Activated T-cell treated with anti-CD3 and anti-CD28 coated beads, Interleukin-2, amount 50 U/mL, for 72 hours (primary cell): Measurements from ENCODE around the gene BPIFB4. TPM values are rescaled to one million over a fixed set of nuclear protein-coding genes. Genes with fewer than 3 reads are reported as not detected.
"Not testable (repeated sequence)": the region's sequence is repeated elsewhere in the genome, so short reads cannot be mapped to it uniquely, and the experiment has no call there.

Experiments used
- ATAC-seq, 2 donors: fragments of 150-1000 bp; cut with Tn5 transposase; replicated peaks in 1 of 2; 2 replicates each; pipeline ENCODE4 v1.10.0; 2021; ENCODE audit warnings: moderate library complexity in 2 of 2, mild to moderate bottlenecking in 1 of 2
- DNase-seq, 2 donors: peaks; one replicate each; pipeline ENCODE4 v3.0.0; 2021 to 2022; ENCODE audit warnings: mixed read lengths in 1 of 2
- H3K27ac Mint-ChIP-seq: one replicate; pipeline ENCODE4 v1.8.0; 2022; ENCODE audit warnings: mild to moderate bottlenecking, moderate library complexity, mixed read lengths
- H3K27me3 Mint-ChIP-seq: one replicate; pipeline ENCODE4 v1.8.0; 2022; ENCODE audit warnings: low read depth, mixed read lengths
- H3K36me3 Mint-ChIP-seq, 2 donors: one replicate each; pipeline ENCODE4 v1.8.0; 2022; ENCODE audit warnings: mixed read lengths in 2 of 2, mild to moderate bottlenecking in 1 of 2; ENCODE audit not compliant: insufficient read depth in 2 of 2
- H3K4me1 Mint-ChIP-seq: one replicate; pipeline ENCODE4 v1.8.0; 2022; ENCODE audit warnings: low read depth, mixed read lengths
- H3K4me3 Mint-ChIP-seq, 2 donors: one replicate each; pipeline ENCODE4 v1.8.0; 2022; ENCODE audit warnings: mild to moderate bottlenecking in 2 of 2, mixed read lengths in 2 of 2, moderate library complexity in 2 of 2
- H3K9me3 Mint-ChIP-seq, 2 donors: one replicate each; pipeline ENCODE4 v1.8.0; 2022; ENCODE audit warnings: mixed read lengths in 2 of 2
- total RNA-seq, 2 donors: library from RNA; stranded (reverse); gene quantifications; one replicate each; pipeline ENCODE4 v1.2.3, GENCODE V29; 2022

BPIFB4 gene
- total RNA-seq, 2 donors from 2014 or later, result not detected

DNA sequence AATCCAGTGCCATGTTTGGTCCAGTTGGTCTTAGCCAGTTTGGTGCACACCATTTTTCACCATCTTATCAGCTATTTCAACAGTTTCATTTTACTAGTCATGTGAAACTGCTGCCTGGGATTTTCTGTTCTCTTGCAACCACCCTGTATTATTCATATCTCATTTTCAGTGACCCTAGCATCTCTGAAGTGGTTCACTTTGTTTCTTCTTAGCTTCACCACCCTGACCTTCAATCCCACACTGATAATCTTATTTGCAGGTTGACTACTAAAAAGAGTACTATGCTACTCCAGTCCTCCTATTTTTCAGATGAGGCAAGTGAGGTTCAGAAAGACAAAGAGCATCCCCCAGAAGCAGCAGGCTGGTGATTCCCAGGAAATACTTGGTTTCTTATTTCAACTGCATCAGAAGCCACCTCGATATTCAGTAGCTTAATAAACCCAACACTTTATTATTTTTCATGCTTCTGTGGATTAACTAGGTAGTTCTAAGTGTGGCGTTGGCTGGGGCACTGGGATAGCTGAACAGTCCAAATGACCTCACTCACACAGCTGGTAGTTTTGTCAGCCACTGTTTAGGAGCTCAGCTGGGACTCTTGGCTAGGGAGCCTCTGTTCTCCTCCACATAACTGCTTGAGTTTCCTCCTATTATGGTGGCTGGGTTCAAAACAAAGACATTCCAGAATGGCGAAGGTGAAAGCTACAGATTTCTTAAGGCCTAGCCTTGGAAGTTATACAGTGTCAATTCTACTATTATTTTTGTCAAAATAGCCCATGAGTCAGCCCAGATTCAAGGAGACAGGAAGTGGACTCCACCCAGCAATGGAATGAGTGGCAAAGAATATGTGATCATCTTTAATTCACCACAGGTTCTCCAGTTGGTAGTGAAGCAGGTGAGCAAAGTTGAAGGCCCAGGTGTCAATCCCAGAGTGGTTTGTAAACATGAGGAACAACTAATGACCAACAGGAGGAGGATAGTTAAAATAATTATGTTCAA, 40.6 kb downstream of the BPIFB4 start:
- Mint-ChIP-seq H3K27ac (no peak overlapping the region), H3K9me3 (peaks cover 2 to 5% of the 10 kb centered on the region in 2 donors), H3K36me3 (peaks cover 0 to 5% of the 10 kb centered on the region in 2 donors), H3K27me3 (peaks cover 12% of the 10 kb centered on the region), H3K4me3 (no peak overlapping the region), H3K4me1 (peaks cover 10% of the 10 kb centered on the region)
- ATAC-seq (peak; percentile 86 to 94), DNase-seq (peak in 1 of 2 donors; percentile 12)

DNA sequence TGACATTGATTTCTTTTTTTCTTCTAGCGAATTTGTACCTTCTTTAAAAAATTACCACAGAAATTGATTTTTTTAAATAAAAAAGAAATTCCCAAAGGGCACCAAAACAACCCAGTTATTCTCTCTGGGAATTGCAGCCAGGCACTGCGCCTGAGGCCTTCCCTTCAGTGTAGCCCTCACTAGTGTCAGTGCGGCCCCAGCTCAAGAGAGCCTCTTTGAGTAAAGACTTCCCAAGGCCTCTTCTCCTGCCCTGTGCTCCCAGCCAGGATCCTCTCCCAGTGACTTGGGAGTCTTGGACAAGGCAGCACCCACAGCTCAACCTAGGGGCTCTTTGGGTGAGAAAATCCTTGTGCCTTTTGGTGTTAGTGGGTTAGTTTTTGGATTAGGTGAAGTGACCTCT, 41.5 kb downstream of the BPIFB4 start:
- no peak overlapping the region for H3K27ac Mint-ChIP-seq
- peaks cover 2 to 5% of the 10 kb centered on the region in 2 donors for H3K9me3 Mint-ChIP-seq
- H3K4me3 Mint-ChIP-seq, result no peak overlapping the region
- H3K27me3 Mint-ChIP-seq, result peaks cover 12% of the 10 kb centered on the region
- ATAC-seq (no peak), DNase-seq (no peak)
- H3K4me1 Mint-ChIP-seq, result peaks cover 10% of the 10 kb centered on the region
- peaks cover 0 to 5% of the 10 kb centered on the region in 2 donors for H3K36me3 Mint-ChIP-seq

DNA sequence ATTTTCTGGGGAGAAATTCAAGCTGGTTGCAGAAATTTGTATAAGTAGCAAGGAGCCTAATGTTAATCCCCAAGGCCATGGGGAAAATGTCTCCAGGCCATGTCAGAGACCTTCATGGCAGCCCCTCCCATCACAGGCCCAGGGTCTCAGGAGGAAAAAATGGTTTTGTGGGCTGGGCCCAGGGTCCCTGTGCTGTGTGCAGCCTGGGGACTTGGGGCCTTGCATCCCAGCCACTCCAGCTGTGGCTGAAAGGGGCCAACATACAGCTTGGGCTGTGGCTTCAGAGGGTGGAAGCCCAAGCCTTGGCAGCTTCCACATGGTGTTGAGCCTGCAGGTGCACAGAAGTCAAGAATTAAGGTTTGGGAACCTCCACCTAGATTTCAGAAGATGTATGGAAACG, 42.9 kb downstream of the BPIFB4 start:
- Mint-ChIP-seq H3K4me1 (peaks cover 10% of the 10 kb centered on the region), H3K27me3 (peaks cover 12% of the 10 kb centered on the region)
- not testable (repeated sequence) for H3K36me3 Mint-ChIP-seq

DNA sequence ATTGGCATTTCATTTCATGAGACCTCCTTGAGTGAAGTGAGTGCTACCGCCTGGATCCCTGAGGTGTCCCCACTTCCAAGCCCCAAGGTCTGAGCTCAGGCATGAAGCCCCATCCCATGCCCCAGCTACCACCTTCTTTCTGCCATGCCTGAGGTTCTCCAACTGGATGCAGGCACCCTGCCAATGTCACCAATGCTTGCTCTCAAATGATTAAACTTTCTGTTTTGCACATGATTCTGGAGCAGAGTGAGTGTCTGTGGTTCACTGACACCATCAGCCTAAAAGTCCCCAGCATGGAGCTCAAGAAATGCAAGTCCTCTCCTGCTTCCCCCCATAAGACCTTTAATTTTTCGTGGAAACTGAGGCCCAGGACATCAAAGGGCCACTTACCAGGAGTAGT, 44.8 kb downstream of the BPIFB4 start:
- ATAC-seq, result no peak
- Mint-ChIP-seq H3K4me3 (no peak overlapping the region), H3K27me3 (peaks cover 12% of the 10 kb centered on the region), H3K9me3 (peaks cover 2 to 3% of the 10 kb centered on the region in 2 donors), H3K36me3 (peaks cover 0 to 3% of the 10 kb centered on the region in 2 donors), H3K27ac (no peak overlapping the region), H3K4me1 (peaks cover 10% of the 10 kb centered on the region)
- no peak for DNase-seq

More for the DNA sequence above, 42.9 kb downstream of the BPIFB4 start:
- not testable (repeated sequence) for H3K9me3 Mint-ChIP-seq, H3K4me3 Mint-ChIP-seq, H3K27ac Mint-ChIP-seq, DNase-seq, ATAC-seq

DNA sequence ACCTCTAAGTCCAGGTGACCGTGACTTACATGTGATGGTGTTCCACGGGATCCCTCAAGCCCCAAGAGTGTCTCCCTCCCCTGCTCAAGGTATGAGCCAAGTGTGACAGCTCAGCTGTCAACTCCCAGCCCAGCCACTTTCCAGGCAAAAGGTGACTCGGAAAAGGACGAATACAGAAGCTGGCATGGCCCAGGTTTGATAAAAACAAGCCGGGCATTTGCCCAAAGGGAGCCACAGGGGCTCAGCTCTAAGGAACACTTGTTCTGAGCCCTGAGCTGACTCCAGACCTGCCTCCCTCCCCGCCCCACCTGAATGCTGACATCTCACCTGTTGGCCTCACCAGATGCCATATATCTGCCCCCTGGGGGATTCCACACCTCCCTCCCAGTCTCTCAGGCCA, 45.6 kb downstream of the BPIFB4 start:
- no peak overlapping the region for H3K4me3 Mint-ChIP-seq
- H3K4me1 Mint-ChIP-seq, result peaks cover 5% of the 10 kb centered on the region
- H3K27me3 Mint-ChIP-seq, result peaks cover 12% of the 10 kb centered on the region
- peaks cover 2 to 3% of the 10 kb centered on the region in 2 donors for H3K9me3 Mint-ChIP-seq
- H3K27ac Mint-ChIP-seq, result no peak overlapping the region
- DNase-seq (no peak), ATAC-seq (no peak)
- H3K36me3 Mint-ChIP-seq, result peaks cover 0 to 3% of the 10 kb centered on the region in 2 donors

DNA sequence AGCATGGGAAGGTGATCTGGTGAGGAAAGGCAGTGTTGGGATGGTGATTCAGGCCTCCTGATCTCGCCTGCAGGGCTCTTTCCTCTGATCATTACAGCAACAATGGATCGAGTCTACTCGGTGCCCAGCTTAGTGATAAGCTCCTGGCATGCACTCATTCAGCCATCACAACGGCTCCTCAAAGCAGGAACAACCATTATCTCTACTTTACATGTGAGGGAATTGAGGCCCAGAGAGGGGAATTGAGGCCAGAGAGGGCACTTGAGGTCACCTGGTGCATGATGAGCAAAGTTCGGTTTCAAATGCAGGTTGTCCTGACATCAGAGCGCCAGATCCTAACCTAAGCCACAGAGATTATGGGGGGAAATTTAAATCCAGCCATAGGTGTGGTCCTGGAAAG, 46.5 kb downstream of the BPIFB4 start:
- Mint-ChIP-seq H3K4me1 (no peaks in the 10 kb centered on the region), H3K27ac (no peak overlapping the region), H3K27me3 (peaks cover 12% of the 10 kb centered on the region), H3K4me3 (no peak overlapping the region), H3K36me3 (peaks cover 0 to 3% of the 10 kb centered on the region in 2 donors), H3K9me3 (peaks cover 0 to 3% of the 10 kb centered on the region in 2 donors)
- no peak for DNase-seq
- no peak for ATAC-seq

DNA sequence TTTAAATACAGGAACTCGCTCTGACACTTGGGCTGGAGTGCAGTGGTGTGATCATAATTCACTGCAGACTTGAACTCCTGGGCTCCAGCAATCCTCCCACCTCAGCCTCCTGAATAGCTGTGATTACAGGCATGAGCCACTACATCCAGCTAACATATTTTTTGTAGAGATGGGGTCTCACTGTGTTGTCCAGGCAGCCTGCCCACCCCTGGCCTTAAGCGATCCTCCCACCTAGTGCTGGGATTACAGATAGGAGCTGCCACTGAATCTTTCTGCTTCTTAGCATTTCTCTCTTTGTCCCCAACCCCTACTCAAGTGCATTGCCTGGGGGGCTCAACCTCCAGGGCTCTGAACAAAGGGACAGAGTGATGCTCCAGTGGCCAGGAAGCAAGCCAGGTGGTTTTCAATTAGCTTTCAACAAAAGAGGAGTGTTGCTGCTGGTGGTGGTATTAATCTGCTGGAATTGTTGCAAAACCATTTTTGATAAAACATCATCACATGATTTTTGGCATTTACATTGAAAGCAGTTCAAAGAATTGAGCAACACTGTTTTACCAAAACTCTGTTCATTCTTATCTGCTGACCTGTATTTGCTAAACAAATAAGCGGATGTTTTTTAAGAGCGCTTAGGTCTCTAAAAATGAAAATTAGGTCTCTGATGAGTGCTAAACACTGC, 48.1 kb downstream of the BPIFB4 start:
- Mint-ChIP-seq H3K4me3 (no peak overlapping the region), H3K9me3 (no peaks in the 10 kb centered on the region), H3K27ac (no peak overlapping the region), H3K27me3 (peaks cover 12% of the 10 kb centered on the region), H3K36me3 (no peaks in the 10 kb centered on the region), H3K4me1 (no peaks in the 10 kb centered on the region)
- DNase-seq (no peak), ATAC-seq (no peak)

DNA sequence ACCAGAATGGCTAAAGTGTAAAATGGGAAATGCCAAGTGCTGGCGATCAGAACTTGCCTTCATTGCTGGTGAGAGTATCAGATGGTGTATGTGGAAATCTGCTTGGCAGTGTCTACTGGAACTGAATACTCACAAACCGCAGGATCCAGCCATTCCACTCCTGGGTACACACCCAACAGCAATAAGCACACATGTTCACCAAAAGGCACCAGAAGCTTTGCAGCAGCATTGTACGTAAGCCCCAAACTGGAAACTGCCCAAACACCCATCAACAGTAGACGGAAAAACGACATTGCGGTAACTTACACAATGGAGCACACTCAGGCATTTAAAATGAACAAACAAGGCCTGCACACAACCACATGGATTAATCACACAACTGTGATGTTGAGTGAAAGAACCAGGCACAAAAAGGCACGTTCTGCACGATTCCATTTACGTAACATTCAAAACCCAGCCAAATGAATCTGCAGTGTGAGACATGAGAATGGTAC, 51.2 kb downstream of the BPIFB4 start:
- no peak overlapping the region for H3K27ac Mint-ChIP-seq
- no peaks in the 10 kb centered on the region for H3K9me3 Mint-ChIP-seq
- H3K4me1 Mint-ChIP-seq, result no peaks in the 10 kb centered on the region
- ATAC-seq, result no peak
- H3K4me3 Mint-ChIP-seq, result no peak overlapping the region
- H3K36me3 Mint-ChIP-seq, result no peaks in the 10 kb centered on the region
- no peak for DNase-seq
- no peaks in the 10 kb centered on the region for H3K27me3 Mint-ChIP-seq

DNA sequence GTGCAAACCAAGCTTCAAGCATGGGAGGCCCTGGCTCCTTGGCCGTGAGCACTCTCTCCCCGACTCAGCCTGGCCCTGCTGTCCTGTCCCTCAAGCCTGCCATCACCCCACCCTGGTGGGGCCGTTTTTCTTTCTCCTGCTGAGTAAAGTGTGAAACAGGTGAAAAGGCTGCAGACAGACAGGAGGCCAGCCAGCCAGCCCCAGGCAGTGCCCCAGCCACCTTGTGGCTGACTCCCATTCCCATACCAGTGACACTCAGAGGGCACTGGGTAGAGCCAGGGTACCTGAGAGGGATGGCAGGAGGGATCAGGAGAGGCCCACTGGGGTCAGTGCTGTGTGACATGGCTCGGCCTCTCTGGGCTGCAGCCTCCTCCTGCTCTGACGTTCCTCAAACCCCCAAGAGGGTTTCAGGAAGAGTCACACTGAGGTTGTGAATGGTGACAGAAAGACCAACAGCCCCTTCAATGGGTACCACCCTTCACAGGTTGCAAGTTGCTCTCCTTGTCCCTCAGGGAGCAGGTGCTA, 52.6 kb downstream of the BPIFB4 start:
- ATAC-seq (no peak), DNase-seq (no peak)
- Mint-ChIP-seq H3K4me3 (no peak overlapping the region), H3K9me3 (no peaks in the 10 kb centered on the region), H3K4me1 (no peaks in the 10 kb centered on the region), H3K27ac (no peak overlapping the region), H3K27me3 (no peaks in the 10 kb centered on the region), H3K36me3 (no peaks in the 10 kb centered on the region)

DNA sequence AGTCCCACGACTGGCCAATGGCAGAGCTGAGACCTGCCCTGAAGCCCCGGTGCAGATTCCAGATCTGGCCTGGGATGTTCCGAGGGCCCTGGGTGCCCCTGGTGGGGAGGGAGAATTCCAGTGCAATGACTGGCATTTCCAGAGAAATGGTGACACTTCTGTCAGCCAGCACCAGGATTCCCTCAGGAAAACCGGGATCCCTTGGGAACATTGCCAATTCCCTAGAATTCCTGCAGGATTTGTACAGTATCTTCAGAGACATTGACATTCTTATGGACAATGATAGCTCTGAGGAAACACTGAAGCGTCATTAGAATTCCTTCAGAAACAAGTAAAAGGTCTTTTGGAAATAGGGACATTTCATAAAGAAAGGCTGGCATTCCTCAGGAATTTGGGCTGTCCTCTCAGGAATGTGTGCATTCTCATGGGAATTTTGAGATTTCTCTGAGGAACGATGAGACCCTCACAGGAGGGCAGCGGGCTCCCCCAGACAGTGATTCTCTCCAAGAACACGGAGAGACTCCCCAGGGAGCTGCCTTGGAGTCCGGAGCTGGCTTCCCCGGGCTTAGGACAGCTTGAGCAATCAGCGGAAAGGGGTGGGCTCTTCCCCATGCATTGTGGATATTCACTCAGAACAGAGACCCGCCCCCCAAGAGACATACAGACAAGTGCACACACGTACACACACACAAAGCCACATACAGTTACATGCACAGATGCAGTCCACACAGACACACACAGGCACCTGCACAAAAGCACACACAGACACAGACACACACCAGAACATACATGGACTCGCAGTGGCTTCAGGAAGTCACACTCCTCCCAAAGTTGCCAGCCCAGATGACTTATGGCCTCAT, 53.3 kb downstream of the BPIFB4 start:
- H3K27me3 Mint-ChIP-seq, result no peaks in the 10 kb centered on the region
- H3K36me3 Mint-ChIP-seq, result no peaks in the 10 kb centered on the region
- DNase-seq, result no peak
- H3K27ac Mint-ChIP-seq, result no peak overlapping the region
- no peaks in the 10 kb centered on the region for H3K9me3 Mint-ChIP-seq
- no peaks in the 10 kb centered on the region for H3K4me1 Mint-ChIP-seq
- ATAC-seq, result no peak
- H3K4me3 Mint-ChIP-seq, result no peak overlapping the region

DNA sequence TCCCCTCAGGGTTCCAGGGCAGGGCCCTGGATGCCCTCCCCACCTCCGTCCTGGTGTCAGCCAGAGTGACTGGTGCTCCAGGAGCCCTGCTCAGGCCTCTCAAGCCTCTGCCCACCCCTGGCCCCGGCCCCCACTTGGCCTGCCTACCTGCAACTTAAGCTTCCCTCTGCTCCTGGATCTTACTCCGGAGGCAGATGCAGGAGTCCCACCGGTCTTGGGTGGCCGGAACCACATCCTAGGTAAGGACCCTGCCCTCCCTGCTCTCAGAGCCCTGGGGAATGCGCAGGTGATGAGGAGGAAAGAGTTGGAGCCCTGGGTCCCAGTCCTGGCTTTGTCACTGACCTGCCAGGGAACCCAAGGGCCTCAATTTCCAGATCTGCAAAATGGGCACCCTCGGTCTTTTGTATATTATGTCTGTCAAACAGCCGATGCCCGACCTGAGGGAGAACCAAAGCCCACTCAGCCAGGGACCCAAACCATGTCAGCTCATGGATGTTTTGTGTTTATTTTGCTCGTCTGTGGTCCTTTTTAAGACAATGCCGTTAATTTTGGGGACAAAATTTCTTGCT, 54.0 kb downstream of the BPIFB4 start:
- Mint-ChIP-seq H3K9me3 (no peaks in the 10 kb centered on the region), H3K27me3 (no peaks in the 10 kb centered on the region), H3K27ac (no peak overlapping the region), H3K4me1 (no peaks in the 10 kb centered on the region), H3K4me3 (no peak overlapping the region), H3K36me3 (no peaks in the 10 kb centered on the region)
- ATAC-seq (no peak), DNase-seq (no peak)

DNA sequence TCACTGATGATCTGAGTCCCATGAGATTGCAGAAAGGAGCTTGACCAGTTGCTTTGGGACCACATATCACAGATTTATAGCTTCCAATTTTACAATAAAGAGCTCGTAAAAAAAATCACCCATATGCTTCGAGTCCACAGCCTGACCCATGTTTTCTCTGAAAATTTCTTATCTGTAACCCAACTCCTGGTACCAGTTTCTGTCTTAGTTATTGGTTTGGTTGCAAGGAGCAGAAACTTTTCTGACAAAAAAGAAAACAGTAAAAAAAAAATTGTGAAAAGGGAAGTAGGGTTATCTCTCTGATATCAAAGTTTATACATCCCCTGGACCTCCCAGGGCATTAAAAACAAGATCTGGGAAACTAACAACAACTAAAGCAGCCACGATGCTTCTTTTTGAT, 57.8 kb downstream of the BPIFB4 start:
- Mint-ChIP-seq H3K36me3 (no peaks in the 10 kb centered on the region), H3K4me3 (no peak overlapping the region)

More for the DNA sequence above, 57.8 kb downstream of the BPIFB4 start:
- Mint-ChIP-seq H3K4me1 (no peaks in the 10 kb centered on the region), H3K27me3 (no peaks in the 10 kb centered on the region), H3K9me3 (no peaks in the 10 kb centered on the region), H3K27ac (no peak overlapping the region)
- no peak for ATAC-seq
- no peak for DNase-seq
